ENCODE data around the gene REV3L. TPM values are rescaled to one million over a fixed set of nuclear protein-coding genes. Genes with fewer than 3 reads are reported as not detected.

REV3L gene
- total and polyA plus RNA-seq, 9 of the 15 experiments (the other 6 are each of a cell fraction or from before 2014, with no cell fraction given), result 5.5 to 24.4 (median 14.4) TPM

DNA sequence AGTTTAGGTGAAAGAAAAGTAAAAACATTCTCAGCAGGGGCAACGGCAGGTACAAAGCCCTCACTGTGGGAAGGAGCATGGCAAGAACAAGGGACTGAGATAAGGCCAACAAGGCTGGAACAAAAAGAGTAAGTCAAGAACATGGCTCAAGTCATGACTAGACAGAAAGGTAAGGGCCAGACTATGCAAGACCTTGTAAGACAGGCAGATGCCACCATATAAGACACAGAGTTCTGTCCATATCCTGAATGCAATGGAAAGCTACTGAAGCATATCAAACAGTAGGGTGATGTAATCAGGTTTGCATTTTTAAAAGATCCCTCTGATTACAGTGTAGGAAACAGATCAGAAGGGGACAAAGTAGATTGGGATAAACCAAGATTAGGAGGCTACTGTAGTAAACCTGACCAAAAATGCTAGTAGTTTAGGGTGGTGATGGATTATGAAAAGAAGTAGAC lies 5.5 kb downstream of the REV3L start (continued):
- TF ChIP-seq NR4A1 (CRISPR knock-in tag; IDR thresholded peaks at IDR 0.05) (no peak), NR4A1 (tag; IDR thresholded peaks at IDR 0.05) (peak; percentile 72; the same call in 1 of the 2 replicates), ATF7 (IDR thresholded peaks at IDR 0.05) (peak; percentile 58; the same call in 1 of the 2 replicates), ZNF449 (CRISPR knock-in tag; IDR thresholded peaks at IDR 0.05) (no peak), JUND (IDR thresholded peaks at IDR 0.05; ENCODE audit: borderline replicate concordance, low read depth, low read length) (peak; percentile 18; the same call in 1 of the 2 replicates), JUND (tag; IDR thresholded peaks at IDR 0.05; ENCODE audit: borderline replicate concordance, low read depth, low read length) (no peak; the same call in 2 of the 3 replicates), USF1 (CRISPR knock-in tag; IDR thresholded peaks at IDR 0.05) (no peak), ZNF175 (CRISPR knock-in tag; IDR thresholded peaks at IDR 0.05; ENCODE audit: low read depth) (peak; percentile 90), NCOR1 (IDR thresholded peaks at IDR 0.05) (no peak), TAF9B (IDR thresholded peaks at IDR 0.05; ENCODE audit: partially characterized antibody) (peak; percentile 16), ERF (CRISPR knock-in tag; IDR thresholded peaks at IDR 0.05) (no peak), CREB3 (tag; conservative IDR thresholded peaks at IDR 0.05; ENCODE audit: low read depth) (0 out of 2 replicates have a peak, but pooled peaks have one; percentile 20), CEBPB (tag; IDR thresholded peaks at IDR 0.05) (peak; percentile 26; the same call in 1 of the 2 replicates), PRDM10 (IDR thresholded peaks at IDR 0.05; ENCODE audit: partially characterized antibody) (peak; percentile 31), ATF1 (CRISPR knock-in tag; IDR thresholded peaks at IDR 0.05) (no peak), ATF1 (tag; IDR thresholded peaks at IDR 0.05) (no peak), MTA3 (IDR thresholded peaks at IDR 0.05; ENCODE audit: borderline replicate concordance) (0 out of 2 replicates have a peak, but pooled peaks have one; percentile 38), SMARCE1 (IDR thresholded peaks at IDR 0.05) (no peak; the same call in 1 of the 2 replicates), GTF3C2 (IDR thresholded peaks at IDR 0.05; ENCODE audit: borderline replicate concordance, extremely low read depth, insufficient read length) (no peak)
